Gastroesophageal sphincter (tissue), 4 donors: ENCODE data around the gene TAF15. TPM values are rescaled to one million over a fixed set of nuclear protein-coding genes. Genes with fewer than 3 reads are reported as not detected.

Source experiments
- ATAC-seq: fragments of 150-250 bp; one replicate; pipeline ENCODE4 v1.9.1; 2016; ENCODE audit warnings: mild to moderate bottlenecking, moderate library complexity
- H3K27ac ChIP-seq, 4 donors: fragments of 200-600 bp; sonication (generic) in 3 of 4; 1 replicate in 3 of 4; 2 replicates in 1 of 4; pipeline ENCODE4 v1.5.1; 2016 to 2019
- H3K27me3 ChIP-seq: fragments of 200-600 bp; sonication (generic); one replicate; pipeline ENCODE4 v1.5.1; 2019
- H3K36me3 ChIP-seq, 2 donors: fragments of 200-600 bp; sonication (generic); one replicate each; pipeline ENCODE4 v1.5.1; 2019; ENCODE audit warnings: control low read depth in 1 of 2
- H3K4me1 ChIP-seq, 3 donors: fragments of 200-600 bp; sonication (generic); 1 replicate in 2 of 3; 2 replicates in 1 of 3; pipeline ENCODE4 v1.5.1; 2016 to 2019; ENCODE audit warnings: control low read depth in 2 of 3
- H3K4me3 ChIP-seq, 2 donors: fragments of 200-600 bp; sonication (generic); one replicate each; pipeline ENCODE4 v1.5.1; 2019; ENCODE audit warnings: mild to moderate bottlenecking in 1 of 2, moderate library complexity in 1 of 2
- H3K9me3 ChIP-seq, 3 donors: fragments of 200-600 bp; sonication (generic); one replicate each; pipeline ENCODE4 v1.5.1; 2017 to 2019; ENCODE audit warnings: control low read depth in 2 of 3
- EP300 ChIP-seq: sonication (generic); formaldehyde crosslinking; IDR thresholded peaks from one replicate; pipeline ENCODE4 v1.6.1; 2017; ENCODE audit warnings: antibody characterized with exemption, mild to moderate bottlenecking
- POLR2A ChIP-seq, 2 donors: fragments of 450-650 bp; IDR thresholded peaks; one replicate each; pipeline ENCODE4 v1.6.1; 2017; ENCODE audit warnings: antibody characterized with exemption in 2 of 2, mild to moderate bottlenecking in 2 of 2, moderate library complexity in 1 of 2
- POLR2AphosphoS5 ChIP-seq: sonication (generic); formaldehyde crosslinking; IDR thresholded peaks from one replicate; pipeline ENCODE4 v1.6.1; 2017; ENCODE audit warnings: antibody characterized with exemption
- WGBS, 2 donors: methylation state at CpG; one replicate each; pipeline ENCODE4 v1.1.5; 2018; ENCODE audit warnings: low coverage in 1 of 2; 5-methylcytosine and 5-hydroxymethylcytosine counted together
- total RNA-seq, 4 donors: library from RNA; depleted of rRNA; stranded (reverse); fragments of >200 nt; gene quantifications; one replicate each; pipeline ENCODE4 v1.1.0, GENCODE V29; 2016
- TF ChIP-seq, protein P1 (sequence below), 4 experiments: fragments of 200-600 bp in 2 of 4; fragments of 450-650 bp in 2 of 4; sonication (generic) in 1 of 4; IDR thresholded peaks; one replicate each; pipeline ENCODE4 v1.5.1; 2017 to 2019; ENCODE audit warnings: antibody characterized with exemption in 4 of 4, mild to moderate bottlenecking in 2 of 4, moderate library complexity in 2 of 4

The TAF15 gene
- total RNA-seq, 4 donors from 2014 or later = 58.2 to 144 (median 109) TPM

DNA sequence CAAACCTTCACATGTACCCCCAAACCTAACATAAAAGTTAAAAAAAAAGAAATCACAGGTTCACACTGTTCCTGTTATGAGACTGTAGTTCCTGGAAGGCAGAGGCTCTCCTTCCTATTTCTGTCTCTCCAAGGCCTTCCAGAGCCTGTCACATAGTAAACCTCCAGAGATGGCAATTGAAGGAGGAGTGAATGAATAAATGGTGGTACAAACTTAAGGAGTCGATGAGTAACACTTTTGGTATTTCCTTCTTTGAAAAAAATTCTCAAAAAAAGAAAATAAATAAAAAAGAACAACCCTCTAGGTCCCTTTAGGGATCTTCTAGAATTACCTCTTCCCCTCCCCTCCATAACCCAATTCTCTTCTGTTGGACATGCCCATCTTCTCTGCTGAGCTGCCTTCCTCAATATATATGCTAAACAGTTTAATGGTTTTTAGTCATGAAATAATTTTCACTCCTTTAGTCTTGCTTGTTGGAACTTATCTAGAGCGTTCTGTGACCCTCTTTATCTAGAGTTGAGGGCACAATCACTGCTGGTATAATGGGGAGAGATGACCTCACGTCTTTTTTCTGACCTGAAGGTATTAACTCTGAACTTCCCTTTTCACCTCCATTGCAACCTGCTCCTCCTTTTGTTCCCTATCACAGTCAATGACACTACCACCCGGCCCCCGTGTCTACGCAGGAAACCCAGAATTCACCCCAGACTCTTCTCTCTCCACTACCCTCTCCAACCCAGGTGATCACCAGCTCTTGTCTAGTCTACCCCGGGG is 1.7 kb upstream of the TAF15 start:
- Histone ChIP-seq H3K4me1 (peaks cover 0 to 49% (median 13%) of the 10 kb centered on the region in 3 donors), H3K36me3 (no peaks in the 10 kb centered on the region), H3K4me3 (no peak overlapping the region), H3K27ac (peak overlapping the region in 2 of 4 donors; percentile 97 to 98), H3K27me3 (no peaks in the 10 kb centered on the region), H3K9me3 (no peaks in the 10 kb centered on the region)
- 74 to 78% methylated on average over 5 to 7 of the region's 7 CpGs for WGBS, 2 donors
- TF ChIP-seq POLR2AphosphoS5 (no peak), EP300 (no peak), POLR2A (IDR thresholded peaks at IDR 0.05) (no peak)
- TF ChIP-seq, protein P1, sequence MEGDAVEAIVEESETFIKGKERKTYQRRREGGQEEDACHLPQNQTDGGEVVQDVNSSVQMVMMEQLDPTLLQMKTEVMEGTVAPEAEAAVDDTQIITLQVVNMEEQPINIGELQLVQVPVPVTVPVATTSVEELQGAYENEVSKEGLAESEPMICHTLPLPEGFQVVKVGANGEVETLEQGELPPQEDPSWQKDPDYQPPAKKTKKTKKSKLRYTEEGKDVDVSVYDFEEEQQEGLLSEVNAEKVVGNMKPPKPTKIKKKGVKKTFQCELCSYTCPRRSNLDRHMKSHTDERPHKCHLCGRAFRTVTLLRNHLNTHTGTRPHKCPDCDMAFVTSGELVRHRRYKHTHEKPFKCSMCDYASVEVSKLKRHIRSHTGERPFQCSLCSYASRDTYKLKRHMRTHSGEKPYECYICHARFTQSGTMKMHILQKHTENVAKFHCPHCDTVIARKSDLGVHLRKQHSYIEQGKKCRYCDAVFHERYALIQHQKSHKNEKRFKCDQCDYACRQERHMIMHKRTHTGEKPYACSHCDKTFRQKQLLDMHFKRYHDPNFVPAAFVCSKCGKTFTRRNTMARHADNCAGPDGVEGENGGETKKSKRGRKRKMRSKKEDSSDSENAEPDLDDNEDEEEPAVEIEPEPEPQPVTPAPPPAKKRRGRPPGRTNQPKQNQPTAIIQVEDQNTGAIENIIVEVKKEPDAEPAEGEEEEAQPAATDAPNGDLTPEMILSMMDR (IDR thresholded peaks at IDR 0.05) = no peak
- no peak for ATAC-seq

DNA sequence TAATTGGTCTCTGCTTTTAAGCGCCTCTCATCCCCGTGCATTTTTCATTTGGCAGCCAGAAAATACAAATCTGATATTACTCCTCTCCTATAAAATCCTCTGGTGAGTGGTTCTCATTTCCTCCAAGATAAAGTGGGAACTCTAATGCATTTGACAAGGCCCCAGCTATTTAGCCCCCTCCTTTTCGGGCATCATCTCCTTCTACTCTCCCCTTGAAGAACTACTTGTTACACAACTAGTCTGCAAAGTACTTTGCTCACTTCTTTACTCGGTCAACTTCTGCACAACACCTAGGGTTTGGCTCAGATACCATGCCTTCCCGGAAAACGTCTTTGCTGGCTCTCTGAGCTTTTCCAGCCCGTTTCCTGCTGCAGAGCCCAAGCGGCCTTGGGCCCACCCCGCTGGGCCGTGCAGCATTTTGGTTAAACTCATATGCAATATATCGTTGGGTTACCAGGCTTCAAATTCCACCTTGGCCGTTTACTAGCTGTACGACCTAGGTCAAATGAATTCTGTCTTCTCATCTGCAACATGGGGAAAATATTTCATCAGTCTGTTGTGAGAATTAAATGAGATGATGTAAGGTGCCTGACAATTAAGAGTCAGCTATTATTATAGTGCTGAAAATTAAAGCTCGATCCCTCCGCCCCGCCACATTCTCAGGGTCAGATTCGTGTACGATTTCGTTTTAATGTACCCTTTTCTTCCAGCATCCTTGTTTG is 883 bp upstream of the TAF15 start:
- Histone ChIP-seq H3K27ac (peak overlapping the region; percentile 90 to 98 (median 96)), H3K4me3 (peak overlapping the region; percentile 86), H3K27me3 (no peaks in the 10 kb centered on the region), H3K9me3 (no peaks in the 10 kb centered on the region), H3K36me3 (no peaks in the 10 kb centered on the region), H3K4me1 (peaks cover 0 to 58% (median 15%) of the 10 kb centered on the region in 3 donors)
- no peak for ATAC-seq
- TF ChIP-seq, protein P1 (IDR thresholded peaks at IDR 0.05) = no peak
- TF ChIP-seq POLR2A (IDR thresholded peaks at IDR 0.05) = no peak
- TF ChIP-seq EP300 = no peak
- no peak for TF ChIP-seq POLR2AphosphoS5
- 31% methylated on average over 19 of the region's 19 CpGs for whole genome bisulfite sequencing, 2 donors

DNA sequence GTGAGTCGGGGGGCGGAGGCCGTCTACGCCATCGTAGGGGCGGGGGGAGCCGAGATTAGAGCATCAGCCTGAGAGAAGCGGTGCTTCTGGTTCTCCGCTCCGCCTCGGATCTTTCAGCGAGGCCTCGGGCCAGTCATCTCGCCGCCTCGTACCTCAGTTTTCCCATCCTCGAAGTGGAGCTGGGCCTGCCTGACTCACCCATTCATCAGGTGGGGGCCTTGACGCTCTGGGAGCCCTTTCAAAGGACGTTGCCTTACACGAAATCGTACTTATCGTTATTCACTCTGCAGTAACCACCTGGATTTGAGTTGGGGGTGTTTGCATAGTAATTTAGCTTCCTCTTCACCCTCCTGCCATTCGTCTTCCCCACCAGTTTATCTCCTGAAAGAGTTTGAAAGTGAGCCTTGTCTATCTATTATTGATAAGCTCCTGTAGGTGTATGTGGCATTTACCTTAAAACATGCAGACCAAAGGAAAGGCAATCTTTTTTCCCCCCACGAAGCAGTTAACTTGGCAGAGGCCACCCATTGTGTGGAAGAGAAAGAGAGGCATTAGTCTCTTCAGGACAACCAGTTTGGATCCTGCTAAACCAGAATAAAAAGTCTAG is 674 bp downstream of the TAF15 start:
- Histone ChIP-seq H3K4me3 (peak overlapping the region; percentile 86), H3K27ac (peak overlapping the region; percentile 90 to 98 (median 96)), H3K9me3 (no peaks in the 10 kb centered on the region), H3K4me1 (peaks cover 0 to 64% (median 17%) of the 10 kb centered on the region in 3 donors), H3K27me3 (no peaks in the 10 kb centered on the region), H3K36me3 (no peaks in the 10 kb centered on the region)
- TF ChIP-seq POLR2AphosphoS5 = no peak
- no peak for TF ChIP-seq POLR2A (IDR thresholded peaks at IDR 0.05)
- TF ChIP-seq EP300 = no peak
- TF ChIP-seq, protein P1 (IDR thresholded peaks at IDR 0.05) = no peak
- no peak for ATAC-seq
- WGBS, 2 donors = 0% methylated on average over 3 to 14 of the region's 24 CpGs

DNA sequence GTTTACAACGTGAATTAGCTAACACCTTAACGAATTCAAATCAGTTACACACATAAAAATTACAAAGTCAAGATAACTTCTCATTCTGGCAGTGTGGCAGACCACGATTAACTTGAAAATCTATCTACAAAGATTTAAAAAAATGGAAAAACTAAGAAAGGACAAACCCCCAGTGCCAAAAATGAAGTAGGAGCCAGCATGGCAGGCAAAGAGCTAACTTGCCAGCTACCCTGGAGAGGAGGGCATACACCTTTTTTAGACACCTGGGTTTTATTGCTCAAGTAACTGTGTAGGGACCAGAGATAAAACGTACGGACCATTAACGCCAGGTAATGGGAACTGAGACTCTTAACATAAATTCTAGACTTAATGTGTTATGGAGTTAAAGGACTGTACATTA is 2.5 kb downstream of the TAF15 start:
- WGBS, 2 donors = 77 to 79% methylated on average over 6 of the region's 6 CpGs
- Histone ChIP-seq H3K9me3 (no peaks in the 10 kb centered on the region), H3K27ac (no peak overlapping the region), H3K36me3 (peaks cover 0 to 8% of the 10 kb centered on the region in 2 donors), H3K4me1 (peaks cover 7 to 77% (median 26%) of the 10 kb centered on the region in 3 donors), H3K4me3 (no peak overlapping the region), H3K27me3 (no peaks in the 10 kb centered on the region)
- ATAC-seq = no peak
- TF ChIP-seq EP300 (no peak), POLR2AphosphoS5 (no peak), POLR2A (IDR thresholded peaks at IDR 0.05) (no peak)

DNA sequence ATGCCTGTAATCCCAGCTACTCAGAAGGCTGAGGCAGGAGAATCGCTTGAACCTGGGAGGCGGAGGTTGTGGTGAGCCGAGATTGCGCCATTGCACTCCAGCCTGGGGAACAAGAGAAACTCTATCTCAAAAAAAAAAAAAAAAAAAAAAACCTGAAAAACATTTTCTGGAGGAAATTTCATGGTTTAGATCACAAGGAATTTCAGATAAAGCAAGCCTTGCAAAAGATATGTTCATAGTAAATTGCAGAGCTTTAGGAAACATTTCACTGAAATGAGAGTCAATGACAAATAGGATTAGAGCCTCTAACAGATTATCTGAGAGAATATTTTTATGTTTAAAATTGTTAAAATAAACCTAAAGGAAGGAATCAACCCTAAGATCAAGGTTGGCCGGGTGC is 3.2 kb downstream of the TAF15 start:
- H3K4me3 ChIP-seq = no peak overlapping the region
- no peaks in the 10 kb centered on the region for H3K9me3 ChIP-seq
- TF ChIP-seq EP300 (no peak), POLR2AphosphoS5 (no peak), POLR2A (IDR thresholded peaks at IDR 0.05) (no peak)
- TF ChIP-seq, protein P1 (IDR thresholded peaks at IDR 0.05) = no peak
- H3K27me3 ChIP-seq = no peaks in the 10 kb centered on the region
- ATAC-seq = no peak
- peaks cover 7 to 84% (median 26%) of the 10 kb centered on the region in 3 donors for H3K4me1 ChIP-seq
- H3K36me3 ChIP-seq = peaks cover 0 to 8% of the 10 kb centered on the region in 2 donors
- WGBS, 2 donors = 93 to 100% methylated on average over 1 to 4 of the region's 5 CpGs
- H3K27ac ChIP-seq = no peak overlapping the region
